NCI-H2171 treated with DMSO at 0.1 percent for 48 hours (cell line): Measurements from ENCODE around the gene VPS13D.
A peak's percentile ranks its signal among the peaks of the same experiment; 100 is the strongest.

Source experiments
- DNase-seq: peaks from one replicate; lab custom pipeline; 2025; lab: John Stamatoyannopoulos, UW

The VPS13D gene

DNA sequence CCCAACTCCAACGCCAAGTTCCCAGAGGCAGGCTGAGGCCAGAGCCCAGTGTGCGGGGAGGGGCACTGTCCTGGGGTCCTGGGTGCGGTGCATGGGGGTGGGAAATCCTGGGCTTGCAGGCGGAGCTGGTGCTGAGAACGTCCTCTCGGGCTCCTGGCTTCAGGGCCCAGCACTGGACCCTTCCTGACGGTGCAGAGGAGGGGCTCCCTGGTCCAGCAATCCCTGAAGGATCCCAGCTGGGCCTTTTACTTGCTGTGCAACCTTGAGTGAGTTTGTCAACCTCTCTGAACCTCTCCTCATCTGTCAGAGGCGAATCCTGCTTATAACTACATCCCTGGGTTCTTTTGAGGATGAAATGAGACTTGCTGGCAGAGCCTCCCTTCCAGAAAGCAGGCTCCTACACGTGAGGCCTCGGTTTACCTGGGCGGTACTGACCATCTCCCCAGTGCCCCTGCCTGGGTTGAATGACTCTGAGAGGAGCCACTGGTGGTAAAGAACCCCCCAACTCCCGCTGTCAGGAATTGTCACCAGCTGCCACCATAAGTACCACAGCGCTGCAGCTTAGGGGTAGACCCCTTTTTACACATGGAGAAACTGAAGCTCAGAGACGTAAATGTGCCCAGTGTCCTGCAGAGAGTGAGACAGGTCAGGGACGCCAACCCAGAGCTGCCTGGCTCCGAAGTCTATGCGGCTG lies 310.9 kb downstream of the VPS13D start:
- no peak for DNase-seq

DNA sequence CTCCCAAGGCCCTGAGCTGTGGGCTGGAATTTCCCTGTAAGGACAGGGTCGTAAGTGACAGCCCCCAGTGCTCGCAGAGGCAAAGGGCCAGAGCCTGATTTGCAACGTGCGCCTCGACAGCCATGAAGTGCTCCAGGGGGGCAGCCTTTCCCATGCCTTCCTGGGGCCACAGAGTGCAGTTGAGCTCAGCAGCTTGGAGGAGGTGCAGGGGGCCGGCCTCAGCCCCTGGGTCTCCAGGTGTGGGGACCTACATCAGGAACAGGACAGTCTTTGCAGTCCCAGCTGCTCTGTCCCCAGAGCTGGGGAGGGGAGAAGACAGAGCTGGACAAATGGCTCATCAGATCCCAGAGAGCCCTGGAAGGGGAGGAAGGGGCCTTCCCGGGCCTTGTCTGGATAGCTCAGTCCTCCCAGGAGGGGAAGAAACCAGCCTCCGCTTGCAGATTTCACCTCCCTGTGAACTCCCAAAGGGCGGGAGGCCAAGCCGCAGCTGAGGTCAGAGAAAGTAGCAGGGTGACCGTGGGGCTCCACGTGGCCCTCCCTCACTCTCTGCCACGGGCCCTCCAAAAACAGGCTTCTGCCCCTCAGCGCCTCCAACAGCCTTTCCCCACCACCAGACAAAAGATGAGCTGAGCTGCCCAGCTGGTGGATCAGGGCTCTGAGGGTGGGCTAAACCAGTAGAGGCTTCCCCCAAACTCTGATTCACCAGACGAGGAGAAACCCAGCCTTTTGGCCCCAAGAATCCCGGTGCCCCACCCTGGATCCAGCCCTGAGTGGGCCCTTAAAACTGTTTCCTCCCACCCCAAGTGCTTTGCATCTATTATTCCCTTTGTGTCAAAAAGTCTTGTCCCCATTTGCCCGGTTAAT lies 311.7 kb downstream of the VPS13D start:
- DNase-seq, result no peak

DNA sequence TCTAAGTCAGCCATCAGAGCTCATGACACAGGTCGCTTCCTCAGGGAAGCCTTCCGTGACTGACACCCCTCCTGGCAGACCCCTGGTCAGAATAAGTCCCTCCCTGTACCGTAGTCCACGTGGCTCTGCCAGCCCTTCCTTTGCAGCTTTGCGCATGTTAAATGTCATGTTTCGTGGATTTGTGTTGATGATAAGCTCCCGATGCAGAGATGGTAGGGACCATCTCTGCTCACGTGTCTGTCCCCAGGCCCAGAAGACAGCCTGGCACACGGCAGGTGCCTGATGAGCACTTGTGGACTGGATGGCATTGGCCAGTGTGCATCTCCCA lies 312.3 kb downstream of the VPS13D start:
- DNase-seq, result no peak

DNA sequence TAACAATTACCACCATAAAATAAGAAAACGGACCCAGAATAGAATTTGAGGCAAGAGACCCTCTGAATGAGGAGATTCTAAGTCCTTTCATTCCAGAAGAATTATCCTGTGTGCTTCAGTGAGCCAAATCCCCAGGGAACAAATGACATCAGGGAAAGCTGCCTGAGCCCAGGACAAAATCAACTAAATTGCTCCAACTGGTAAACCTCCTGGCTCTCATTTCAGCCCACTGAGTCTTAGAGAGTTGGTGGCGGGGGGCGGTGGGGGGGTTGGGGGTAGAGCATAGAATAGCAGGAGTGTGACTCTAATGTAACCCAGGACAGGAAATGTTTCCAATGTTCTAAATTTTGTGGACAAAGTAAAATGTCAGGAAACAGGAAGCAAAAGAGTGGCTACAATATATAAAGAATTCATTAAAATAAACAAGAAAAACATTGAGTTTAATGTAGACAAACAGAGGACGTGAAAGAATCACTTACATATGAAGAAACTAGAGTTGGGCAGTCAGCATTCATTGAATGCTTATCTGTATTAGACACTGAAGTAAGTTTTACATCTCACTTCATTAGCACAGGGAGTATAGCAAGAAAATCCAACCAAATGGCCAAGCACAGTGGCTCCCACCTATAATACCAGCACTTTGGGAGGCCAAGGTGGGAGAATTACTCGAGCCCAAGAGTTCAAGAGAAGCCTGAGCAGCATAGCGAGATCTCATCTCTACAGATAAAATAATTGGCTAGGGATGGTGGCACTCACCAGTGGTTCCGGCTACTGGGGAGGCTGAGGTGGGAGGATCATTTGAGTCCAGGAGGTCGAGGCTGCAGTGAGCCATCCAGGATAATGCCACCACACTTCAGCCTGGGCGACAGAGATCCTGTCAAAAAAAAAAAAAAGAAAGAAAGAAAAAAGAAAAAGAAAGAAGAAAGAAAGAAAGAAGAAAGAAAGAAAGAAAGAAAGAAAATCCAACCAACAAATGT lies 313.1 kb downstream of the VPS13D start:
- peak; percentile 62 for DNase-seq

DNA sequence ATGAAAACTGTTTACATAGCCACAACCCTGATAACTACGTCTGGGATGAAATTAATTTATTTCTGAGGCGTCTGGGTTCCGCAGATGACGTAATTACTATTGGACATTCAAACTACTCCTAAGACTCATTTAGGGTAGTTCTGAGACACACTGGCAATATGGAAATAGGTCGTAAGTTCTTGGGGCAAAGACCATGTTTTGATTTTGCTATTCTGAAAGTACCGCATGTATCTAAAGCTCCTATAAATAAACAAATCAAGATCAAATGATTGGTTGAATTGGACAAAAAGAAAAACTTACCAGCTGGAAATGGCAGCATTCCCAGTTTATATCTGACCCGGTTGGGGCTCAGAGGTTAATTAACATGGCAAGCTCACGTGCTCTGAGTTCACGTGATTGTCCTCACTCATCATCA lies 313.9 kb downstream of the VPS13D start:
- no peak for DNase-seq

DNA sequence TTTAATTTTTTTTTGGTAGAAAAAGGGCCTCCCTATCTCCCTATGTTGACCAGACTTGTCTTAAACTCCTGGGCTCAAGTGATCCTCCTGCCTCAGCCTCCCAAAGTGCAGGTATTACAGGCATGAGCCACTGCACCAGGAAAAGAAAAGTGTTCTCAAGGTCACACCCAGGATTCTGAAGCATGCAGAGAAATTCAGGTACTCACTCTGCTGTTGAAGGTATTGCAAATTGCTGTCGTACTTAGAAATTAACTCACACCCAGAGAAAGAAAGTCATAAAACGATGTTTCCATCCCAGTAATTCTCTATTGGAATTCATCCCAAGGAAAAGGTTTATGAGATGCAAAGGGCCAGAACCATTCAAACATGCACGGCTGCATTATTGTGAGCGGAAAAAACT lies 314.5 kb downstream of the VPS13D start:
- DNase-seq, result no peak

DNA sequence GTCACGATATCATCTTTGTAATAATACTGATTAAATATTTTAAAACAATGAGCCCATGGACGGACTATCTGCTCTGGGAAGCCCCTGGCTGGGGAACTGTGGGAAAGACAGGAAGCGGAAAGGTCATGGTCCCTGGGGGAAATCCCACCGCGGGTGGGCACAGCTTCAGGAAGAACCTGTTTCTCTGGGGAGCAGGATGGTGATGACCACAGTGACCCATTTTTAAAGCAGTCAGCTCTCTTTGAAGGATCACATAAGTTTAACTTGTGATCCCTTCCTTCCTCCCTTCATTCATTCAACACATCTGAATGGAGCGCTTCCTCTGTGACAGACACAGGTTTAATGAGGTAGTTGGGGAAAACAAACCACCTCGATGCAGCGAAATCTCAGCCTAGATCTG lies 315.2 kb downstream of the VPS13D start:
- no peak for DNase-seq

DNA sequence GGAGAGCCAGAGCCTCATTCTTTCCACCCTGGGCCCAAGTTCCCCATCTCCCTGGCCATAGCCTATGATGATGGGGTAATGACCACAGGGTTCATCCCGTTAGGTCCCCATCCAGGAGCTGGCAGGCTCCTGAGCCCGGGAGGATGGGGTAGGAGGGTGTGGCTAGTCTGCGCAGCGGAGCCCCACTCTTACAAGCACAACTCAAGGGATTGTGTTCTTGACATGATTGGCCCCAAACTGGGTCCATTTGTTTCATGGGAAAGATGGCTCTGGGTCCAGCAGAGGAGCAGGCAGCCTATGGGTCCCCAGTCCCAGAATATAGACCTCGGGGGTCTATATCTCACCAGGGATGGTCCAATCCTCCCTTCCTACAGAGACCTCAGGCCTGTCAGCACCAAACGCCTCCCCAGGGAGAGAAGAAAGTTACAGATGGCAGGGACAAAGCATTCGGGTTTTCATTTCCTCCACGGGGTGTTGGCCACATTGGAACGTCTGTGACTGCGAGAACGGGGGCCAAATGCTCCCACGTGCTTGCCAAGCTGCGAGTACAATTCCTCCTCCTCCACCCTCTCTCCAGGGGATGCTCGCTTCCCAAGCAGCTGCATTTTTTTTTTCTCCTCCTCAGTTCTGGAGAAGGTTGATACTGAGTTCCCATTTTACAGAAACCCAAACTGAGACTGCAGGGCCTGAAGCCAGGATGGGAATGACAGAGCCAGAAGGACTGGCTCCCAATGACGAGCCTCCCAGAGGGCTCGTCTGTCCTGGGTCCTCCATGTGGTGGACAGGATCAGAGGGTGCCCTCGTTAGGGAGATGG lies 317.1 kb downstream of the VPS13D start:
- DNase-seq, result peak; percentile 44

DNA sequence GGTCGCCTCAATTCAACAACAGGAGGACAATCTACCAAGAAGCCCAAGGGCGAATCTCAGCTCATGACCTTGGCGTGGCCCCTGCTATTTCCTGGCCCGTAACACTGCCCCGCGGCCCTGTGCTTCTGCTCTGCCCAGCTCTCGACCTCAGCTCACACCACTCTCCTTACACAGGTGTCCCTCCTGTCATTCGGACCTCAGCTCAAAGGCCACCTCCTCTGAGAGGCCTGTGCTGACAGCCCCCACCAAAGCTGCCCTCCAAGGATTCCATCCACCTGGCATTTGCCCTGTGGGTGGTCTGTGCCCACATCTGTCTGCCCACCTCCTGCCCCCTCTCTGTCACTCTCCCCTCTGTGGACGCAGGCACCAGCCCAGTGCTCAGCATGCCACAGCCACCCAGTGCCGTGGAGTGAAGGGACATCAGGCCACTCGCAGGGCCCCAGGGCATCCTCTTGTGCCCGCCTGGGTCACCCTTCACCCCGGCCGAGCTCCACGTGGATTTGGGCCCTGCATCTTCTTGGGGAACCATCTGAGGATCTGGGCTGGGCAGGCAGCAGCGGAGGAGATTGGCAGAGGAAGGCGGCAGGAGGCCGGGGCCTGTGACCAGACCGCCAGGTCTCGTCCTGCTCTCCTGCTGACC lies 317.9 kb downstream of the VPS13D start:
- no peak for DNase-seq

DNA sequence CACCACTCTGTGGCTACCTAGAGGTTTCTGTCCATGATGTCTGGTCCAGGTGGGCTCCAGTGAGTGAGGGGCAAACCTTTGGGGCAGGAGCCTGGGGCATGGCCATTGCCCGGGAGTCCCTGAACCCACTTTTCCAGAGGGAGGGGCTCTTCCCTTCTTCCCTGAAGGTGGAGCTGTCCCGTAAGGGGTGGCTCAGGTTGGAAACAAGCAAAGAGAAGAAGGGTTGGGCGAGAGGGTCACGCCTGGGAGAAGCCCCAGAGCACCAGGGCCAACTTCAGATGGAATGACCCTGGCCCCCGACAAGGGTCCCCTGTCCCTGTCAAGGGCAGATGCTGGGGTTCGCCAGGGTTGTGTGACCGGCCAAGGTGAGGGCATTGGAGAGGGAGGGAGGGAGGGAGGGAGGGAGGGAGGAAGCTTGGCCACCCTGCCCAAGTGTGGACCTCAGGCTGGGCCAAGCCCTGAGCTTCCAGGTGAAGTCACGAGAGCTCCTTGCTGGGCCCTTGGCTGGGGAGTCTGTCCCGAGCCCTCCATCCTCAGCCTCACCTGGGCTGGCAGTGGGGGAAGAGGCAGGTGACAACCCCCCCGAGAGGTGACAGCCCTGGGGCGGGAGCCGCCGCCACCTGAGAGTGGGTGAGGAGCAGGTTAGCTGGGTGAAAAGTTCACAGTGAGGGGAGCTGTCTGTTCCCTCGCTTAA lies 318.6 kb downstream of the VPS13D start:
- DNase-seq, result no peak

DNA sequence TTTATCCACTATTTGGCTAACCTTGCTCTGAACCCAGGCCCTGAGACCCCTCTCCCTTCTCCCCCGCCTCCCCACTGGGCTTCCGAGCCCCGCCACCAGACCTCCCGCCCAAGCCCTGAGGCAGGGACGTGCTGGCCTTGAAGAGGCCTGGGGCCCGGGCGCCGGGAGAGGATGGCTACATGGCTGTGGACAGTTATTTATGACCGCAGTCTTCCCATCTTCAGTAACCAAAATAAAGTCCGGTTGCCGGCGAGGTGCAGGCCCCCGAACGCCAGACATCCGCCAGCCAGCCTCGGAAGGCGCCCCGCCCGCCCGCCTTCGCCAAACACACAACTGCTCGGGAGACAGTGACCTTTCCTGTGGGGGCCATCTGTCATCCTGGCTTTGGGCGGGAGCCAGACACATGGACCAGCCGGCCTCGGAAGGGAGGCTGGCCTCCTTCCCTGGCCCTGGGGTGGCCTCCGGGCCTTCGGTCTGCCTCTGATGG lies 319.2 kb downstream of the VPS13D start:
- DNase-seq, result no peak

DNA sequence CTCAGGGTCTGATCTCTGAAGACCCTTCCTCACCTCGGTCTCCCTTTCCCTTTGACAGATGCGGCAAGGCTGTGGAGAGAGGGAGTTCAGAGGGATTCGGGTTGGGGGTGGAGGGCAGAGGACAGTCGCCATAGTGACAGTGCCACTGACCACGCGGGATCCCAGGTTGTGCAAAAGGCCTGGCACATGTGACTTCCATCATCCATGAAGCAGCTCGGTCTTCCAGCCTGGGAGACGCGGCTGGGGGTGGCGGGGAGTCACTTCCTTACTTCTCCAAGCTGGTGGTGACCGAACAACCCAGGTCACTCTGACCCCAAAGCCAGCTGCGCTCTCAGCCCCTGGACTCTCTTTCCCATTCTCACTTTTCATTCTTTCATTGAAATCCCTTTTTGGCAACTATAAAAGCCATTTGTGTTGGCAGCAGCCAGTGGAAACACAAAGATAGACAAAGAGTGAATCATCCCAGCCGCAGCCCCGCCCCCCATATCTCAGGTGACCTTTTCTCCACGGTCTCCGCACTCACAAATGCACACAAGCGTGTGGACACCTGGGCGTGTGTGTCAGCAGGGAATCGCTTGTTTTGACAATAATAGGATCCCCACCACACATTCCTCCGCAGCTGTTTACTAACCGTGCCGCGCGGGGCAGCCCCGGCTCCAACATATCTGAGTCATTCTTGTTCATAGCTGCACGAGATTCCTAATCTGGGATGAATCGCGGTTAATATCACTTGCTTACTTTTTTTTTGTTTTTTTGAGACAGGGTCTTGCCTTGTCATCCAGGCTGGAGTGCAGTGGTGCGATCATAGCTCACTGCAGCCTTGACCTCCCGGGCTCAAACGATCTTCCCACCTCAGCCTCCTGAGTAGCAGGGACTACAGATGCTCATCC lies 319.9 kb downstream of the VPS13D start:
- DNase-seq, result peak; percentile 65

DNA sequence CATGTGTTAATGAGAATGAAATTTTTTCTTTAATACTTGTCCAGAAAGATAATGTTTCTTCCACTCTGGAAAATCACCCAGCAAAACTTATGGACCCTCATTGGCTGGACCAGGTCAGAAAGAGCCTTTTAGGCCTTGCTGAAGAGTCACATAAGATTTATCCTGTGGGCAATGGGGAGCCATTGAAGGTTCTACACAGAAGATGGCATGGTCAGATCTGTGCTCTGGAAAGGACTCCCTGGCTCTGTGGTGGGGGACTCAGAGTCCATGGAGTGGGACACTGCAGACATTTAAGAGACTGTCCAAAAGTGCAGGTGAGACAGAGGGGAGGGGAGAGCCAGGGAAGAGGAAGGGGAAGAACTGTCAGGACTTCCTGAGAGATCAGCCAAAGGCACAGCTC lies 321.8 kb downstream of the VPS13D start:
- no peak for DNase-seq

DNA sequence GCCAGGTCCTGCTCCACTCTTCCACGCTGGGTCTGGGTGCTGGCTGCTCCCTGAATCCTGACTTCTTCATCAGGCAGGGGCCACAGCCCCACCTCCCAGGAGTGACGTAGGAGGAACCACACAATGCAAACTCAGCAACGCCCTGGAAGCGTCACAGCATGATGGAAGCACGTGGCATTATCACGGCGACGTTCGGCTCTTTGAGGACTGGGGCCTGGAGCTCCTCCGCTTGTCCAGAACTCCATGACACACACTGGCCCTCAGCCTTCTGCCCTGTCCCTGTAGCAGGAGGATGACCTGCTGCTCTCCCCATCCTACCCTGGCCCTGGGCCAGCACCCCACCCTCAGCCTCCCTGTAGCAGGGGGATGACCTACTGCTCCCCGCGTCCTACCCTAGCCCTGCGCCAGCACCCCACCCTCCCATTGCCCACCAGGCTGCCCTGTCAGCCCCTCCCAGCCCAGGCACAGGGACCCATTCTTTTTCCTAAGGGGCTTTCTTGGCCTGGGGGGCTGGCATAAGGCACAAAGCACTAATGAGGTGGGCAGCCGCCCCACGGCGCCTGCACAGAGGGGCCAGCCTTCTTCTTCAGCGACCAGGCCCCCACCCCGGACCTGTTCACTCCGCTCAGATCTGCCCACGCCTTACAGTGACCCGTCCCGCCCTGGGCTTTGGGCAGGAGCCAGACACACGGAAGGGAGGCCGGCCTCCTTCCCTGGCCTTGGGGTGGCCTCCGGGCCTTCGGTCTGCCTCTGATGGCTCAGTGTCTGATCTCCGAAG lies 322.5 kb downstream of the VPS13D start:
- DNase-seq, result no peak

DNA sequence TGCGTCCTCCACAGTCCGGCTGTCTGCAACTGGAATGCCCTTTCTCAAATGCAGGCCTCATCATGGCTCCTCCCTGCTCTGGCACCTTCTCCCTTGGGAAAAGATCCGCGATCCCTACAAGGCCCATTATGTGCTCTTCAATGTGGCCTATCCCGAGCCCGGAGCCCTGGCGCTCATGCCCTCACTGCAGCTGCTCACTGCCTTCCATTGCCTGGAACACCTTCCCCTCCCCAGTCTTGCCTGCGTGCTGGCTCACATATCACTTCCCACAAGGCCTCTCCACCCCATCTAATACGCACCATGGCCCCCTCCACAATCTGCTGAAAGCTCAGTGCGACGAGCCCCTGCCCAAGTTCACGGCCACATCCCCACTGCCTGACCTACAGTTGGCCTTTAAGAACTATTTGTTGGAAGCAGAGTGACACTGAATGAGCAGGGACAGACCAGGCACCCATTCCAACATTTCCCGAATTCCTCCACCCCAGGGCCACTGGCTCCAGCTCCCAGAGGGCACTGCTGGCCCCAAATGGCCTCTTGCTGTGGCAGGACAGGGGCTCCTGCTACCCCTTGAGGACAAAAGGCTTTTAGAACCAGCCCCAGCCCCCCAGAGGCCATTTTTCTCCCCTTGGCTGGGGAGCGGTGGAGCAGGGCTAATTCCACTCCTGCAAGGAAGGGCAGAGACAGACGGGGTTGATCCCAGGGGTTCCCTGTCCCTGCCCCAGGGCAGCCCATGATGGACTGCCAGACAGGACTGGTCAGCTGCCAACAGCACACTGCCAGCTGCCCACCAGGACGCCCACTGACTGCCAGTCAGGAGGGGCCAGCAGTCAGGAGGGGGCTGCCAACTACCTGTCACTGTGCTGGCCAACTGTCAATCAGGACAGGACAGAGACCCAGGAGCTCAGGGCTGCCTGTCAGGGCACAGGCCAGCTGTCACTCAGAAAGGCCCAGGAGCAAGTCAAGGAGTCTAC lies 323.4 kb downstream of the VPS13D start:
- DNase-seq, result no peak

DNA sequence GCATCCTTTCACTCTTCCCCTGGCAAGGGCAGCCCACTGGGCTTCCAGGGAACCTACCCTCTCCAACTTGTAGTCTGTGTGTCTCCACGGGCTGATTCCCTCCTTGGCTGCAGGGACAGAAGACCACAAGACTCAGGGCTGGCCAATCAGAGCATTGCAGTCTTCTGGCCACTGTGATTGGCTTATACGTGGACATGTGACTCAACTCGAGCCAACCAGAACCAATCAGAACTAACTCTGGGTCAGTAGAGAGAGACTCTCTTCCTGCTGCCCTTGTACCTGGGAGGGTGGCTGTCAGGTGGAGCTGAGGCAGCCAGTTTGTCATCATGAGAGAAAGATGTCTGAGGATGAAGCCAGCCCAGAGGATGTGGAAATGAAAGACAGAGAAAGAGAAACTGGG lies 324.1 kb downstream of the VPS13D start:
- no peak for DNase-seq
